Heart right ventricle (tissue), 16 donors: ENCODE data around the gene CSMD2. TPM values are rescaled to one million over a fixed set of nuclear protein-coding genes. Genes with fewer than 3 reads are reported as not detected.

Experiments
- ATAC-seq, 8 donors: fragments of 200-7000 bp; cut with Tn5 transposase; one replicate each; pipeline ENCODE4 v1.9.1; 2020; ENCODE audit warnings: mild to moderate bottlenecking in 8 of 8, moderate library complexity in 8 of 8, moderate number of reproducible peaks in 1 of 8
- DNase-seq, 2 donors: peaks; one replicate each; pipeline ENCODE4 v3.0.0-alpha.2; 2020
- H3K27ac ChIP-seq, 10 donors: fragments of 200-600 bp; sonication (generic) in 2 of 10; one replicate each; pipeline versions ENCODE4 v1.5.0 to v1.8.0; 2020 to 2022; ENCODE audit warnings: mild to moderate bottlenecking in 3 of 10
- H3K27me3 ChIP-seq, 7 donors: fragments of 200-600 bp; one replicate each; pipeline ENCODE4 v1.8.0; 2021 to 2022; ENCODE audit warnings: mild to moderate bottlenecking in 2 of 7
- H3K36me3 ChIP-seq, 9 donors: fragments of 200-600 bp; sonication (generic) in 1 of 9; one replicate each; pipeline versions ENCODE4 v1.5.0 to v1.8.0; 2020 to 2022; ENCODE audit warnings: mild to moderate bottlenecking in 2 of 9
- H3K4me1 ChIP-seq, 9 donors: fragments of 200-600 bp; sonication (generic) in 1 of 9; one replicate each; pipeline versions ENCODE4 v1.5.0 to v1.8.0; 2020 to 2022; ENCODE audit warnings: mild to moderate bottlenecking in 4 of 9
- H3K4me3 ChIP-seq, 10 donors: fragments of 200-600 bp; sonication (generic) in 2 of 10; one replicate each; pipeline versions ENCODE4 v1.5.0 to v1.8.0; 2020 to 2022; ENCODE audit warnings: mild to moderate bottlenecking in 7 of 10, moderate library complexity in 2 of 10
- H3K9me3 ChIP-seq, 11 donors: fragments of 200-600 bp in 10 of 11; sonication (generic) in 2 of 11; one replicate each; pipeline versions ENCODE4 v1.5.0 to v1.8.0; 2013 to 2022; ENCODE audit warnings: mild to moderate bottlenecking in 2 of 11, control low read depth in 1 of 11, moderate library complexity in 1 of 11
- WGBS, 2 donors: extraction: QIAGEN DNeasy Blood & Tissue Kit; methylation state at CpG; one replicate each; pipeline ENCODE4 v1.1.7; 2013; ENCODE audit warnings: inconsistent platforms in 1 of 2; 5-methylcytosine and 5-hydroxymethylcytosine counted together
- intact Hi-C, 10 donors: fragments of 100-400 bp; cut with DNase I; formaldehyde crosslinking; loops; one replicate each; pipeline versions ENCODE4 v1.11.1 to v1.14.2; 2022
- polyA plus RNA-seq, 2 donors: library from polyadenylated mRNA; stranded (reverse); fragments of 200-250 nt; gene quantifications; one replicate each; pipeline ENCODE4 v1.2.3, GENCODE V29; 2013
- total RNA-seq, 10 donors: library from RNA; stranded (reverse); fragmentation: NEBNext Ultra II Directional in 3 of 10; extraction: Animal tissue kit (Norgen Biotek cat#: 25700) in 3 of 10; gene quantifications; one replicate each; pipeline versions ENCODE4 v1.2.1 to v1.2.4, GENCODE V29; 2021 to 2023
- TF ChIP-seq, protein P1 (sequence below), 9 donors: fragments of 200-600 bp; sonication (generic) in 2 of 9; IDR thresholded peaks; one replicate each; pipeline versions ENCODE4 v1.5.0 to v1.8.0; 2021 to 2022; ENCODE audit warnings: antibody characterized with exemption in 9 of 9, mild to moderate bottlenecking in 5 of 9, moderate library complexity in 1 of 9
- donor health status: Arrhythmogenic right ventricular cardiomyopathy.
- donor health status: ischemic (EF 13 %, LVEDD 7.1; RV severe dilation, severe dysfunction).
- donor health status: healthy with polysubstance abuse.
- donor health status: DM: no; HTN: yes; CAD: no.
- donor health status: DM: no; HTN: no; CAD: no.
- donor health status: ischemic (EF 25% LVEDD 6.9; RV normal size, moderate dysfunction).
- donor health status: ischemic (EF 25% LVEDD 5.7; RV mildly dilated, moderate dysfunction).
- donor health status: healthy.
- donor health status: DM: yes; HTN: yes; CAD: no.
- donor health status: Ischemic cardiomyopathy.
- donor health status: ischemic (EF 35%, LVEDD 5.7; RV mildly dilated, moderate dysfunction).
- donor health status: nonischemic (EF 11% LVEDD 7.7; RV severe dilation, severe dysfunction).
- donor health status: DM: yes; HTN: yes; CAD: no.
- donor health status: PGD.
- donor health status: ischemic (EF 29% LVEDD 5.4; RV normal size, mild dysfunction).
- donor health status: nonischemic (EF 23%, LVEDD 6.1; RV moderate dilation, normal function).

The CSMD2 gene
- total and polyA plus RNA-seq, 12 donors, result 0.04 to 0.97 (median 0.14) TPM; not detected in 1

DNA sequence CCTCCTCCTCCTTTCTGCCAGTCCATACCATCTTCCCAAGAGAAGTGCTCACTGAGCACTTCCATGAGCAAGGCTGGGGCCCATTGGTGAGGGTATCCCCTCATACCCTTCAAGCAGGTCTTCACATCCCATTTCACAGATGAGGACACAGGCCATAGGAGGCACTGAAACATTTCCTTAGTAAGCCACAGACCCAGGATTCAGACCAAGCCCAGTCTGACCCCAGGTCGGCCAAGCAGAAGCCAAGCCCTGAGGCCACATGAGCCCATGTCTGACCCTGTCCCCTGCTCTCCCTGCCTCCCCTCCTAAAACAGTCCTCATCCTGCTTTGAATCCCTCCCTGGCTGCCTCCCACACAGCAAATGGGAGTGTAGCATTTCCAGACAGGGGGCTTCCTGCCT, 546.4 kb downstream of the CSMD2 start:
- Histone ChIP-seq H3K27me3 (peaks cover 0 to 6% (median under 1%) of the 10 kb centered on the region in 7 donors), H3K9me3 (no peaks in the 10 kb centered on the region), H3K36me3 (no peaks in the 10 kb centered on the region), H3K4me1 (no peaks in the 10 kb centered on the region), H3K4me3 (no peak overlapping the region), H3K27ac (no peak overlapping the region)
- intact Hi-C loops, result loop anchor here in 8 of 10 donors (10.0 kb wide), 7 partner anchors 104 to 524 kb away; partner anchors contain the start of gene ZSCAN20 (in 1 of the 8)
- ATAC-seq (no peak), DNase-seq (no peak)
- 87 to 92% methylated on average over 1 of the region's 1 CpG for WGBS, 2 donors
- TF ChIP-seq, protein P1, sequence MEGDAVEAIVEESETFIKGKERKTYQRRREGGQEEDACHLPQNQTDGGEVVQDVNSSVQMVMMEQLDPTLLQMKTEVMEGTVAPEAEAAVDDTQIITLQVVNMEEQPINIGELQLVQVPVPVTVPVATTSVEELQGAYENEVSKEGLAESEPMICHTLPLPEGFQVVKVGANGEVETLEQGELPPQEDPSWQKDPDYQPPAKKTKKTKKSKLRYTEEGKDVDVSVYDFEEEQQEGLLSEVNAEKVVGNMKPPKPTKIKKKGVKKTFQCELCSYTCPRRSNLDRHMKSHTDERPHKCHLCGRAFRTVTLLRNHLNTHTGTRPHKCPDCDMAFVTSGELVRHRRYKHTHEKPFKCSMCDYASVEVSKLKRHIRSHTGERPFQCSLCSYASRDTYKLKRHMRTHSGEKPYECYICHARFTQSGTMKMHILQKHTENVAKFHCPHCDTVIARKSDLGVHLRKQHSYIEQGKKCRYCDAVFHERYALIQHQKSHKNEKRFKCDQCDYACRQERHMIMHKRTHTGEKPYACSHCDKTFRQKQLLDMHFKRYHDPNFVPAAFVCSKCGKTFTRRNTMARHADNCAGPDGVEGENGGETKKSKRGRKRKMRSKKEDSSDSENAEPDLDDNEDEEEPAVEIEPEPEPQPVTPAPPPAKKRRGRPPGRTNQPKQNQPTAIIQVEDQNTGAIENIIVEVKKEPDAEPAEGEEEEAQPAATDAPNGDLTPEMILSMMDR (IDR thresholded peaks at IDR 0.05), result no peak

GRCh38 chr1:33617451-33617850, 547.6 kb downstream of the CSMD2 start:
- DNase-seq, result no peak
- Histone ChIP-seq H3K4me1 (peaks cover 0 to 6% (median 0%) of the 10 kb centered on the region in 9 donors), H3K4me3 (no peak overlapping the region), H3K9me3 (no peaks in the 10 kb centered on the region), H3K27me3 (peaks cover 0 to 12% (median 4%) of the 10 kb centered on the region in 7 donors), H3K36me3 (no peaks in the 10 kb centered on the region), H3K27ac (no peak overlapping the region)
- intact Hi-C loops, result loop anchor here in 8 of 10 donors (10.0 kb wide), 7 partner anchors 103 to 523 kb away; partner anchors contain the start of gene ZSCAN20 (in 1 of the 8)
- TF ChIP-seq, protein P1 (IDR thresholded peaks at IDR 0.05), result no peak
- ATAC-seq, result no peak
- WGBS, 2 donors, result 90 to 94% methylated on average over 9 of the region's 9 CpGs

GRCh38 chr1:33616780-33617179, 548.2 kb downstream of the CSMD2 start:
- no peak overlapping the region for H3K4me3 ChIP-seq
- H3K27me3 ChIP-seq, result peaks cover 0 to 12% (median 4%) of the 10 kb centered on the region in 7 donors
- H3K27ac ChIP-seq, result no peak overlapping the region
- TF ChIP-seq, protein P1 (IDR thresholded peaks at IDR 0.05), result no peak
- no peaks in the 10 kb centered on the region for H3K9me3 ChIP-seq
- H3K4me1 ChIP-seq, result peaks cover 0 to 6% (median 0%) of the 10 kb centered on the region in 9 donors
- DNase-seq (no peak), ATAC-seq (peak in 1 of 8 donors; percentile 29)
- no peaks in the 10 kb centered on the region for H3K36me3 ChIP-seq
- 55 to 62% methylated on average over 6 of the region's 6 CpGs for WGBS, 2 donors
- intact Hi-C loops, result loop anchor here in 8 of 10 donors (10.0 kb wide), 7 partner anchors 102 to 522 kb away; partner anchors contain the start of gene ZSCAN20 (in 1 of the 8)

DNA sequence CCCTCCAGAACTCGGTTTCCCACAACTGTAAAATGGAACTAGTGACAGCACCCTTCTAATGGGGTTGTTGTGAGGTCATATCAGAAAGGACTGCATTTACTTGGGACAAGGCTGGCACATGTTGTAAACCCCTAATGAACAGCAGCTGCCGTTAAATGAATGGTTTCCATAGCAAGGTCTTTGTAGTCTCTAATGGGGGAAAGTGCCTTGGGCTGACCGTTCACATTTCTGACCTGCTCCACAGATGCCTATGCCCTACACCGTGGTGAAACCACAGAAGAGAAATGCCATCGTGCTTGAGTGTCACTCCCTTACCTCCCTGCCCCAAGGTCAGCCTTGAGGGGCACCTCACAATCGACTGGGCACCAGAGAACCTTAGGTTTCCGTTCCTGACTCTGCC, 549.5 kb downstream of the CSMD2 start:
- DNase-seq, result no peak
- 67 to 68% methylated on average over 7 of the region's 7 CpGs for WGBS, 2 donors

More for the DNA sequence above, 549.5 kb downstream of the CSMD2 start:
- Histone ChIP-seq H3K4me3 (no peak overlapping the region), H3K4me1 (peaks cover 0 to 15% (median 0%) of the 10 kb centered on the region in 9 donors), H3K27me3 (peaks cover 0 to 12% (median 4%) of the 10 kb centered on the region in 7 donors), H3K9me3 (no peaks in the 10 kb centered on the region), H3K36me3 (no peaks in the 10 kb centered on the region), H3K27ac (no peak overlapping the region)
- intact Hi-C loops, result loop anchor here in 8 of 10 donors (10.0 kb wide), 7 partner anchors 101 to 521 kb away; partner anchors contain the start of gene ZSCAN20 (in 1 of the 8)
- no peak for ATAC-seq
- TF ChIP-seq, protein P1 (IDR thresholded peaks at IDR 0.05), result no peak
